GM21717 (cell line): ENCODE data around the gene SBF2.

Experiments used
- ATAC-seq: cut with Tn5 transposase; IDR thresholded peaks from one replicate; pipeline ENCODE4 v1.9.1; 2021; ENCODE audit warnings: mild to moderate bottlenecking, moderate library complexity; ENCODE audit not compliant: unreplicated experiment

The SBF2 gene

DNA sequence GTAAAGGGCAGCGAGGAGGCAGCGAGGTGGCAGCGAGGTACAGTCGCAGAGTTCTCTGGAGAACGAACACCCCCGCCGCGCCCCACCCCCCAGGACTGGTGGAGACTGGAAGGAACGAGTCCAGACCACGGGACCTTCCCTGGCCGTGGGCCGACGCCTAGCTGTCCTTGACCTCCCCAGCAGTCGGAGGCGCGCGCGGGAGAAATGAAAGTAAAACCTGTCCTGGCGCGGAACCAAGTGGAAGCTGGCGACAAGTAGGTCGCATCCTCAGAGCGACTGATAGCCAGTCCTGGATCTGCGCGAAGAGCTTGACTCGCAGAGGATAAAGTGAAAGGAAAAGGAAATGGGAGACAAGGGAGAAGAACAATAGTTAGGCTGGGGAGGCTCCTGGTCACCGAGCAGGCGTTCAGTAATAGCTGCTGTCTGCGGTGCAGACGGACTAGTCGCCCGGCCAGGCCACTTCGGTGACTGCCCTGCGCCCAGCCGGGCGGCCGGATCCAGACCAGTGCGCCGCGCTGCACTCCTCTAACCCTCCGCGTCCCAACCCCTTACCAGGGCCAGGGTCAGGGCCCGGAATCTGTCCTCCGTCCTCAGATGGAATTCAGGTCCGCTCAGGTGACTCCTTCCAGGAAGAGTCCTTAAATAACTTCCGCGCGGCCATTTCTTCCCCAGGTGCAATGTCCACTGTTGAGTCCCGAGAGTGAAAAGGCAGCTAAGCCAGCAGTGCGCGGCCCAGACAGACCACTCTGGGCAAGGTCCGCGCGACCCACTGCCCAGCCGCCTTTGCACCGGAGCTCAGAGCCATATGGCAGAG lies 8.9 kb upstream of the SBF2 start:
- no peak for ATAC-seq

DNA sequence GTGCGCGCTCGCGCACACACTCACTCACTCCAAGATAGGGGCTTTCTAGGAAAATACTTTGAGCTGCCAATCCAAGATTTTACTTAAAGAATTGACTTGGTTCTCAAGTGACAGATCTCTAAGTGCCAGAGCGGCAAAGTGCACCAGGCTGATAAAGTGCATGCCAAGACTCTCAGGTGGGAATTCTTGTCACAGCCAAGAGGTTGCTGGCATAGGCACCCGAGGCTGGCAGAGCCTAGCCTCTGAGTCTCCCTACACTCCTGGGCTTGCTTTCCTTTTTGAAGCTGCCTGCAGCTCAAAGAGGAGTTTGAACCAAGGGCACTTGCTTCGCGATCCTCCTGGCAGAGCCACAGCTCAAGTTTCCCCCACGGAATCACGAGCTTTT lies 8.3 kb upstream of the SBF2 start:
- no peak for ATAC-seq

DNA sequence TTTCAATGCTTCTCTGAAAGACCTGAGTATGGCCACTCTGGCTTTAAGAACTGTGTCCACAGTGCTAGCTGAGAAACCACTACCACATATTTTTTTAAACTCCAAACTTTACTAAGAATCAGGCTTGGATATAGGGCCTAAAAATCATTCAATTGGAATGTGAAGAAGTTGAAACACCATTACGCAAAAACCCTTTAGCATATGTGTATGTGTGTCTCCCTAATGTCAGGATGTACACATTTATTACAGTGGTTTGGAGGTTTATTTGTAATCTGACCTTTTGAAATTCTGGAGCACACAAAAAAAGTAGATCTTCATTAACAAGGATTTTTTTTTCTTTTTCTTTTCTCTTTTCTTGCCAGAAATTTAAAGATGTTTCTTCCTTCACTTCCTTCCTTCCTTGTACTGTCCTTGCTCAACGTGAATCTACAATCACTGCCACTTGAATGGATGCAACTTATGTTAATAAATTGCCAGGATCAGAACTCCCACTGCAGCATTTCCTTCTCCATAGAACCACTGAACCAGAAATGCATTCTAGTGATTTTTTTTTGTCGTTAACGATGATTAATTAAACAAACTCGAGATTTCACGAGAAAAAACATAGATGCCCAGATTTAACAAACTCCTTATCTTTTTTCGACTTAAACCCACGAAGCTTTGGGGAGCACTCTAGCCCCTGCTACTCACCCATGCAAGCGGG lies 7.8 kb upstream of the SBF2 start:
- ATAC-seq, result no peak

DNA sequence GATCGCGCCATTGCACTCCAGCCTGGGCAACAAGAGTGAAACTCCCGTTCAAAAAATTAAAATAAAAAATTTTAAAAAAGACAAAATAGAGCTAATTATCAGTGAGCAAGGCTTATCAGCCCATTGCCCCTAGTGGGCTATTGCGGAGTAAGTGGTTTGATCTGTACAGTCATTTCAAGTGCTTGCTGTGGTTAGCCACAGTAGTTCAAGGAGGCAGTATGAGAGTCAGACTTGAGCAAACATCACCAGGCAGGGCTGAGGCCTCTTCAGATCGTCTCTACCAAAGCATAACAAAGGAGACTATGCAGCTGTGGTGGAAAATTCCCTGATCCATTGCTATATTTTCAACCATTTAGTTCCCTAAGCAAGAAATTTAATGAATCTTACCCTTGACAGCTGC lies 4.3 kb upstream of the SBF2 start:
- peak; percentile 80 for ATAC-seq

DNA sequence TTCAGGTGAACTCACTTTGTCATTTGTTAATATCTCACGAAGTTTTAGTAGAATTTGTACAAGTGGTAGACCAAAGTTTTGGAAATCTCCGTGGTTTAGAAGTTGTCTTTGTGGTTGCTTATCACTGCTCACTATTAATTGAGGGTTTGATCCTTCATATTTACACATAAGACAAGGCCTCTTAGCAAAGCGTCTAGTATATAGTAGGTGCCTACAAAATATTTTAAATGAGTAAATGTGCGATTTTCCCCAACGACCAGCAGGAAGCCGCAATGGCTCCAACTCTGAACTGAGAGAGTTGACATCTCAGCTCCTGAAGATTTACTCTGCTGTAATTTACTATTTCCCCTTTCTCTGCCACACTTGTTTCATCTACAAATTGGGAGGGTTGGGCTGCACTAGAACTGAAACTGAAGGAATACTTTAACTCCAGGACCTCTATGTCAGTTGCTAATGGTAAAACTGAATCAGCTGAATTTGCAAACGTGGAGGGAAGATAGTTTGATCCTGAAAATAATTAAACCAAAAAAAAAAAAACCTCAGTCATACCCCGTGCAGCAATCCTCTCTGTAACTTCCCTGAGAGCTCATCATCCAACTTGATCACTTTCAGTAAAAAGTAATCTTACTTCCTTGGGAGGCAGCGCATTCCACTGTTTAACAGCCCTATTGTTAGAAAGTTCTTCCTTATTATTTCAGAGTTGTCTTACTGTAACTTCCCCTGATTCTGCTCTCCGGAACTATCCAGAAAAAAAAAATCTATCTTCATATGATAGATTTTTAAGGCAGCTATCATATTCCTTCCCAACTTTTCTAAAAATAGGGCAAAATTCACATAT lies 1.3 kb upstream of the SBF2 start:
- no peak for ATAC-seq

DNA sequence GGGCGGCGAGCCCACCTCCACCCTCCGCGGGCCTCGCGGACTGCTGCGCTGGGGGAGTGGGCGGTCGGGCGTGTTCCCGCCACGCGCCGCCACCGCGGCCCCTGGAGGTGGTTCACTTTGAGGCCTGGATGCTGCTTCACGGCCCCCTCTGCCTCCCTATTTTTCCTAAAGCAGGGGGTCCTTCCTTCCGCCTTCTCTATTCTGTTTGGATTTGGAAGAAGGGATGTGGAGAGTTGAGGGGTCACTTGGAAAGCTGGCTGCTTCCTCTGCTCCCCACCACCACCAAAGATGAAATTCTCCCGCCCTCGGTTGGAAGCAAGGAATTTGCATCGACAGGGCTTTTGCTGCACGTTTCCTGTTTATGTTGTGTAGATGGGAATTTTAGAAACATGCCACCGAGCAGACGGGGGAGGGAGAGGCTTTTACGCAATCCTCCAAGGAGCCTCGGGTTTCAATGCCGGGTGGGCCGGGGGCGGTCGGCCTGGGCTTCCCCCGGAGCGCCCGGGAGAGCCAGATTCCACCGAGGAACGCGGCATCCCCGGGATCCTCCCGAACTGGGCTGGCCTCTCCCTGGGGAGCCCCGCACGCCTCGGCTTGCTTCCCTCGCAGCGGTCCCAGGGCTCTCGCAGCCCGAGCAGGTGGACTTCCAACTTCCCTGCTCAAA lies 403 bp upstream of the SBF2 start:
- no peak for ATAC-seq

DNA sequence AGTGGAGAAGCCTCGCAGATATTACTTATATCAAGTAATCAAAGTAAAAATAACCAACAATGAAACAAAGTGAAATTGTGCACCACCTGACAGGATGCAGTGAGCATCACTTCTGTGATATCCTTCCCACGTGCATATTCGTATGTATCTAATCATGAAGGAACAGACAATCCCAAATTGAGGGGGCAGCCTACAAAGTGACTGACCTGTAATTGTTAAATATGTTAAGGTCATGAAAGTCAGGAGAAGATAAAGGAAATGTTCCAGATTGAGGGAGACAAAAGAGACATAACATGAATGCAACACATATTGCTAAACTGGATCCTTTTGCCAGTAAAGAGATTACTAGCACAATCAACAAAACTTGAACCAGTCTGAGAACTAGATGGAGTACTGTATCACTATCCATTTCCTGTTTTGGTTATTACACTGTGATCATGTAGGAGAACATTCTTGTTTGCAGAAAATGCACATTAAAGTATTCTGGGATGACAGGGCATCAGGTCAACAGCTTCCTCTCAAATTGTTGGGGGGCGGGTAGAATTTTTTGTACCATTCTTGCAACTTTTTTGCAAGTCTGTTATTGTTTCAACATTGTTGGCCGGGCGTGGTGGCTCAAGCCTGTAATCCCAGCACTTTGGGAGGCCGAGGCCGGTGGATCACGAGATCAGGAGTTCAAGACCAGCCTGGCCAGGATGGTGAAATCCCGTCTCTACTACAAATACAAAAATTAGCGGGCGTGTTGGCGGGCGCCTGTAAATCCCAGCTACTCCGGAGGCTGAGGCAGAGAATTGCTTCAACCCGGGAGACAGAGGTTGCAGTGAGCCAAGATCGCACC lies 2.0 kb downstream of the SBF2 start:
- ATAC-seq, result no peak

DNA sequence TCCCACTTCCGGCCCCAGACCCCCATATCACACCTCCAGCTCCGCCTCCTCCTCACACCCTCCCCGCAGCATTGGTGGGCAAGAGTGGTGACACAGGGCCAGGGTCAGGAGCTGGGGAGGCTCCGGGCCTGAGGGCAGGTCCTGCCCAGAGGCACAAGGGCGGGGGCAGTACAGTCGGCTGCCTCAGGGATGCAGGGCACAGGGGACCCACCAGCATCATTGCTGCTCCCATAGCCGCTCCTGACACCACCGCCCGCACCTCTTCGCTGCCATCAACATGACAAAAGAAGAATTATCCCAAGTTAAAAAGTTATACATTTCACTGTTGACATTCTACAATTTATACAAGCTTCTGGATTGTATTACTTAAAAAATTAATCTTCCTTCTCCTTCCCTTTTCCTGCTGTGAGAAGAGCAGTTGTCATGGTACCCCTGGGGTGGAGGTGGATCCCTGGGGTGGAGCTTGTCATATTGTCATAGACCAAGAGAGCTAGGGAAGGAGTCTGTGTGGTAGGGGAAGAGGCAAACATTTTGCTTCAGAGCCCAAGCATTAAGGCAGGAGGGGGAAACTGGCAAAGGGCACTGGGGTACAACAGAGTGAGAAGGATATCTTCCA lies 4.1 kb downstream of the SBF2 start:
- ATAC-seq, result no peak

DNA sequence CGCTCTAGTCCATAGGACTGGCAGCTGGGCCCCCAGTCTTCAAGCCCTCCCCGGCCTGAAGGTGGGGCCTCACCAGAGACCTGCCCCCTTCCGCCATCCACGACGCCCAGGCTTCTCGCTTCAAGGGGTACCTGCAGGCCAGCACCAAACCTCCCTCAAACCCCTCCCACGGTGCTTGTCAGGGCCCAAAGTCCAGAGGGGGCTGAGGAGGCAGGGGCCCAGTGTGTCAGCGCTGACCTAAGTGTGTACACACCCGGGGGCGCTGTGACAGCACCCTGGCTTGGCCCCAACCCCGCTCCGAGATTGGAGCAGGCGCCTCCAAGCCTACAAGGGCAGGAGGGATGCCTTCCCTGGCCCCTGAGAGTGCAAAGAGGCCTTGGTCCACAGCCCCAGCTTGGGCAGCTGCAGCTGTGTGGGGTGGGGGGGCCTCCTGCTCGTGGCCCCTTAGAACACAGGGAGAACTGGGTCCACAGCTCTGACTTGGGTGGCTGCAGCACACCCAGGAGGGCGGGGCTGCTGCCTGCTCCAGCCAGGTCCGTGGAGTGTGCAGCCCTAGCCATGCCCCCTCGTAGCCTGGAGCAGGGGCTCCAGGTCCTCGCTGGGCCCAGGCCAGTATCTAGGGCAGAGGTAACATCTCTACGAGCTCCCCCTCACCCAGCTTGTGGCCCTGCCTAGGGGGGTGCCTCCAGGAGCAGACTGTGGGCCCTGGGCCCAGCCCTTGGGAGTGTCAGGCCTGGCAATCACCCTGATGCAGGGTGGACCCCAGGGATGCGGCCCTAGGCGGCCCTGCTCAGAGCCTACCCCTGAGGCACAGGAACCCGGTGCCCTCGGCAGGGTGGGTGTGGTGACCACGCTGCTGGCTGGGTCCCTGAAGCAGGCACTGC lies 4.9 kb downstream of the SBF2 start:
- no peak for ATAC-seq

DNA sequence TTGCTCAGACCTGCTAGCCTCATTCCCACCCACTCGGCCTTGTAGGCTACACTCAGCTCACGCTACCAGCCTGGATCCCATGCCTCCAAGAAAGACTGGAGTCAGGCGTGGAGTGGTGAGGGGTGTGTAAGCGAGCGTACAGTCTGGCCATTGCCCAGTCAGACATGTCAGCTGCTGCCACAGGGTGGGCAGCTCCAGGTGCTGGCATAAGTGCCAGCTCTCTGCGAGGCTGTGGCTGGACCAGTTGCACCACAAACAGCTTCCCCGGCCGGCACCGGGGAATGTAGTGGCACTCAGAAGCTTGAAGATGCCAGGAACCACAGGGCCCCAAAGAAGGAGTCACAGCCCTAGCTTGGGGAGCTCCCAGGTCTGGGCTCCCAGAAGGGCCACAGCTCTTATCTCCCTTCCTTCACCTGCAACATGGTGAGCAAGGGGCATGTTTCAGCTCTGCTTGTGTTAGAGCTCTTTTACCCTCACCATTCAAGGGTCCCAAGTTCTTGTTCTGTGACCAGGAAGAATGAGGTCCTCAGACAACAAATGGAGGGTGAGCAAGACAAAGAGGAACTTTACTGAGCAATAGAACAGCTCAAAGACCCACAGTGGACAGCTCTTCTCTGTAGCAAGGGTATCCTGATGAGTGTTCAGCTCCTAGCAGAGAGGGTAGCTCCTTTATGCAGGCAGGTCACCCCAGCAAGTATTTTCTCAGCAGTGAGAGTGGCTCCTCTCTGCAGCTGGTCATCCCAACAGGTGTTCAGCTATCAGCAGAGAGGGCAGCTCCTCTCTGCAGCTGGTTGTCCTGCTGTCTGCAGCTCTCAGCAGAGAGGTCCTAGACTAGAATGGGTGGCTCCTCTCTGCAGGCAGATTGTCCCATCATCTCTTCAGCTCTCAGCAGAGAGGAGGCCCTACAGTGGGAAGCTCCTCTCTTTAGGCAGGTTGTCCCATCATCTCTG lies 6.0 kb downstream of the SBF2 start:
- ATAC-seq, result no peak

DNA sequence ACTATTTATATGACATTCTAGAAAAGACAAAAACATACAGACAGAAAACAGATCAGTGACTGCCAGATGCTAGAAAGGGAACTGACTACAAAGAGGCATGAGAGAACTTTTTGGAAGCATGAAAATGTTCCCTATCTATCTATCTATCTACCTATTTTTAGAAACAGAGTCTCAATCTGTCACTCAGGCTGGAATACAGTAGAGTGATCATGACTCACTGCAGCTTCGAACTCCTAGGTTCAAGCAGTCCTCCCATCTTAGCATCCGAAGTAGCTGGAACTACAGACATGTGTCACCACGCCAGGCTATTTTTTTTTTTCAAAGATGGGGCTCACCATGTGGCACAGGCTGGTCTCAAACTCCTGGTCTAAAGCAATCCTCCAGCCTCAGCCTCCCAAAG lies 6.9 kb downstream of the SBF2 start:
- no peak for ATAC-seq

DNA sequence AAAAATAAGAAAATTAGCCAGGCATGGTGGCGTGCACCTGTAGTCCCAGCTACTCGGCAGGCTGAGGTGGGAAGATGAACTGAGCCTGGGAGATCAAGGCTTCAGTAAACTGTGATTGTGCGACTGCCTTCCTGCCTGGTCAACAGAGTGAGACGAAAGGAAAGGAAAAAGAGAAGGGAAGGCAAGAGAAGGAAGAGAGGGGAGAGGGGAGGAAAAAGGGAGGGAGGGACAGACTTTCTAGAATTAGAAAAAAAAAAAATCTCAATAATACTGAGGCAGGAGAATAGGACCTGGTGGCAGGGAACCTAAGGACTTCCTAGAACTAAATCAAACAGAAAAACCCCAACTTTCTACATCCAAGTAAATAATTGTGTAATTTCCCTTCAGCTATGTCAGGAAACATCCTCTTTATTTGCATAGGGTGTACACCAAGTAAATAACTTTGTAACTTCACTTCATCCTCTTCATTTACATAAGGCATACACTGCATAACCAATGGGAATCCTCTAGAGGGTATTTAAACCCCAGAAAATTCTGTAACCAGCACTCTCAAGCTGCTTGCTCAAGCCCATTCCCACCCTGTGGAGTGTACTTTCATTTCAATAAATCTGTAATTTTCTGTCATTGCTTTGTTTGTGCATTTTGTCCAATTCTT lies 8.7 kb downstream of the SBF2 start:
- no peak for ATAC-seq

DNA sequence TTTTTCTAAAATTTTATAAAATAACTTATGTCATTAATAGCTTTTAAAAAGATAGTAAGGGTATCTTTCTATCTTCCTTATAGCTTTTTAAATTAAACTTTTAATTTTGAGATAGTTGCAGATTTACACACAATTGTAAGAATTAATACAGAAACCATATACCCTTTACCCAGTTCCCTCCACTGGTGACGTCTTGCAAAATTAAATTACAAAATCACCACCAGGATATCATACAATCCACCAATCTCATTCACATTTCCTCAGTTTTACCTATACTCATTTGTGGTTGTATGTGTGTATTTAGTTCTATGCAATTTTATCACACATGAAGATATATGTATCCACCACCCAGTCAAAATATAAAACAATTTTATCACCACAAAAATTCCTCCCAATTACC lies 10.0 kb downstream of the SBF2 start:
- no peak for ATAC-seq

DNA sequence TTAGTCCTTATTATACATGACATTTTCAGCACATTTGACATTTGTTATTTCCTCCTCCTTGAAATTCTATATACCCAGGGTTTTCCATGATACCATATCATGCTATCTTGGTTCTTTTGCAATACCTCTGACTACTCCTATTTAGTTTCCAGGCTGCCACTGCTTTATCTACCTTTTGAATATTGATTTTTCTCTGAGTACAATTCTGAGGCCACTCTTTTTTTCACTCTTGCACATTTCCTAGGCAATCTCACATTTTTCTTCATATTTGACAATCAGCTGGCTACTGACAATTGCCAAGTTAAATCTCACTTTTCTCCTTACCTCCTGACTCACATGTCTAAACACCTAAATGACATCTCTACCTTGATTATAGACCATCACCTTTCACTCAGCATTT lies 11.9 kb downstream of the SBF2 start:
- no peak for ATAC-seq

DNA sequence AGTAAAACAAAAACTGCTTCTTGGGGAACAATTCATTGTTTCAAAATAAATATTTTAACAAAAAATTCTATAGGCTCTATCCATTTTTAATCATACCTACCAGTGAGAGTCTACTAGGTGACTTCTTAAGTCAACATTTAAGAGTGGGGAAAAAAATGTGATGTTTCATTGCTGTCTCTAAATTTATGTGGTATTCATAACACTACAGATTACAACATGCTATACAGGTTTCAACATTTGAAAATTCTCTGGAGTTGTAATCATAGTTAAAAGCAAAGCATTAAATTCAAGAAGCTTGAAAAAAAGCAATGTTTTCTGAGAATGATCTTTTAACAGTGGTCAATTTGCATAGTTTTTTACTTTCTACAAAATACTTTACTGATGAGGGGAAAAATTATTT lies 18.3 kb downstream of the SBF2 start:
- no peak for ATAC-seq

DNA sequence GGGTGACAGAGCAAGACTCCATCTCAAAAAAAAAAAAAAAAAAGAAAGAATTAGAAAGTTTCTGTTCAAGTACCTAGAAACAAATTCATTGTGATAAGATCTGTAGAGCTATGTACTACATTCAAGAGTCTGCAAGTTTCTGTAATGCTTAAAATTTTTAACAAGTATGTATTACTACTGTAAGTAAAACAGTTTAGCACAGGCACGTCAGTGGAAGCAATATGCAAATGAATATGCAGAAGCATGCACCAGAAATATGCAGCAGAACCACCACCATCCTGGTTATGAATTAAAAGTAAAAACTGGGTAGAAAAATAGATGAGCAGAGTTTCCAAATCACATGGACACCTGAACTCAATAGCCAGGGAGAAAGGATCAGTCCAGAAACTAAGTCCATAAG lies 19.3 kb downstream of the SBF2 start:
- no peak for ATAC-seq

DNA sequence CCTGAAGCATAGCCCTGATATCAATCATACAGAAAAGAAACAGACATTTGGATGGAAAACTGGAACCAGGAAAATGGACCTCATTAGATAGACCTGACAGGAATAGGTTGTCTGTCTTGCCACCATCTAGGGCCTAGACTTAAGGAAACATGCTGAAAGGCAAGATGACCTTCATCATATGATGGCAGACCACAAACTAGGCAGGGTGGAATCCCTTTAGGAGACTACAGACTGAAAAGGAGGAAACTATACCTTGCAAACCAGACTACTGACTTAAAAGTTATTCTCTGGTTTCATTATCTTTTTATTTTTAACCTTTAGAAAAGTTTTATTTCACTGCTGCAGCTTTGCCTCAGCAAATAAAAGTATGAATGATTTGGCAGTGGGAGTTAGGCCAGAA lies 20.3 kb downstream of the SBF2 start:
- no peak for ATAC-seq
